Caco-2 (cell line): ENCODE results near the gene HNRNPA0. TPM values are rescaled to one million over a fixed set of nuclear protein-coding genes. Genes with fewer than 3 reads are reported as not detected.

Experiments used
- BruUV-seq: library from RNA; stranded (reverse); fragments of 400-500 nt; replicated peaks from 2 replicates; lab custom pipeline; 2021; lab: Mats Ljungman, UMichigan
- CTCF ChIA-PET: fragments of 300-600 bp; sonication (Branson Sonifier 250); formaldehyde crosslinking; loops from one replicate; lab custom pipeline; 2022; ENCODE audit warnings: antibody characterized with exemption; lab: Charles Lee
- POLR2A ChIA-PET: fragments of 300-600 bp; sonication (Branson Sonifier 250); formaldehyde crosslinking; loops from one replicate; lab custom pipeline; 2022; ENCODE audit warnings: antibody characterized with exemption; lab: Charles Lee
- DNase-seq, 2 experiments: peaks; one replicate each; pipeline versions ENCODE4 v3.0.0 to v3.0.0-alpha.2; 2020 to 2022
- H3K27me3 ChIP-seq: replicated peaks from 2 replicates; pipeline ENCODE4 v1.6.0; 2011; ENCODE audit warnings: low read length; ENCODE audit not compliant: control insufficient read depth, insufficient read depth
- H3K36me3 ChIP-seq: 2 replicates; pipeline ENCODE4 v1.5.1; 2011; ENCODE audit warnings: low read length; ENCODE audit not compliant: control insufficient read depth, insufficient read depth
- H3K4me1 ChIP-seq: fragments of 250-450 bp; sonication (Bioruptor Pico); 2 replicates; pipeline ENCODE4 v1.5.1; 2020; ENCODE audit warnings: mild to moderate bottlenecking
- H3K4me3 ChIP-seq: 2 replicates; pipeline ENCODE4 v1.5.1; 2011; ENCODE audit warnings: low read depth, mild to moderate bottlenecking, control low read depth, low read length
- H3K9me3 ChIP-seq: fragments of 250-450 bp; sonication (Bioruptor Pico); 2 replicates; pipeline ENCODE4 v1.5.1; 2020; ENCODE audit warnings: mild to moderate bottlenecking, moderate library complexity
- H3K27ac Mint-ChIP-seq: one replicate; pipeline ENCODE4 v1.8.0; 2022; ENCODE audit warnings: mixed read lengths; ENCODE audit not compliant: unreplicated experiment
- H3K27me3 Mint-ChIP-seq: one replicate; pipeline ENCODE4 v1.8.0; 2022; ENCODE audit warnings: mixed read lengths; ENCODE audit not compliant: insufficient read depth, unreplicated experiment
- H3K36me3 Mint-ChIP-seq: one replicate; pipeline ENCODE4 v1.8.0; 2022; ENCODE audit warnings: mild to moderate bottlenecking, mixed read lengths; ENCODE audit not compliant: insufficient read depth, unreplicated experiment
- H3K4me1 Mint-ChIP-seq: one replicate; pipeline ENCODE4 v1.8.0; 2022; ENCODE audit warnings: low read depth, mixed read lengths; ENCODE audit not compliant: unreplicated experiment
- H3K4me3 Mint-ChIP-seq: one replicate; pipeline ENCODE4 v1.8.0; 2022; ENCODE audit warnings: mild to moderate bottlenecking, moderate library complexity, mixed read lengths; ENCODE audit not compliant: unreplicated experiment
- H3K9me3 Mint-ChIP-seq: one replicate; pipeline ENCODE4 v1.8.0; 2022; ENCODE audit warnings: mixed read lengths; ENCODE audit not compliant: unreplicated experiment
- CTCF ChIP-seq, 2 experiments: fragments of 200-600 bp in 1 of 2; IDR thresholded peaks; 1 replicate in 1 of 2; 2 replicates in 1 of 2; pipeline versions ENCODE4 v1.5.1 to v1.8.0; 2011 to 2022; ENCODE audit warnings: antibody characterized with exemption in 1 of 2, control low read depth in 1 of 2, inconsistent platforms in 1 of 2, low read depth in 1 of 2, low read length in 1 of 2, mild to moderate bottlenecking in 1 of 2, moderate library complexity in 1 of 2; ENCODE audit not compliant: insufficient read depth in 1 of 2, severe bottlenecking in 1 of 2, unreplicated experiment in 1 of 2
- intact Hi-C: fragments of 100-400 bp; cut with micrococcal nuclease; formaldehyde crosslinking; loops from one replicate; pipeline ENCODE4 v1.10.0; 2022; ENCODE audit not compliant: unreplicated experiment
- total RNA-seq: library from RNA; stranded (reverse); gene quantifications from 2 replicates; pipeline ENCODE4 v1.2.3, GENCODE V29; 2022

The HNRNPA0 gene
- total RNA-seq, 1 experiment from 2014 or later: 42.5 TPM

- Mint-ChIP-seq H3K27me3 (no peaks in the 10 kb centered on the region), H3K36me3 (no peaks in the 10 kb centered on the region), H3K27ac (no peak overlapping the region), H3K4me3 (no peak overlapping the region), H3K9me3 (no peaks in the 10 kb centered on the region), H3K4me1 (peaks cover 13% of the 10 kb centered on the region)
- TF ChIP-seq CTCF (IDR thresholded peaks at IDR 0.05; ENCODE audit: insufficient read depth in 1 of 2, low read depth in 1 of 2, low read length in 1 of 2, severe bottlenecking in 1 of 2, unreplicated experiment in 1 of 2): no peak
- Histone ChIP-seq H3K4me3 (no peak overlapping the region), H3K27me3 (no peaks in the 10 kb centered on the region), H3K4me1 (peaks cover 28% of the 10 kb centered on the region), H3K36me3 (no peaks in the 10 kb centered on the region), H3K9me3 (0 out of 2 replicates have a peak, but pooled peaks cover 3% of the 10 kb centered on the region)
- no TSS peak for BruUV-seq
- CTCF ChIA-PET: interaction anchor here (3.4 kb wide), 1 partner anchor 77 kb away, joined by 46 read pairs; no protein-coding TSS in a partner anchor
- POLR2A ChIA-PET: interaction anchor here (0.9 kb wide), 1 partner anchor 17 kb away, joined by 3 read pairs; no protein-coding TSS in a partner anchor
- intact Hi-C loops: loop anchor here (1.0 kb wide), 1 partner anchor 76 kb away; no protein-coding TSS in a partner anchor
- DNase-seq: no peak
Observed at GRCh38 chr5:137736496-137736895, 17.7 kb downstream of the HNRNPA0 start.

DNA sequence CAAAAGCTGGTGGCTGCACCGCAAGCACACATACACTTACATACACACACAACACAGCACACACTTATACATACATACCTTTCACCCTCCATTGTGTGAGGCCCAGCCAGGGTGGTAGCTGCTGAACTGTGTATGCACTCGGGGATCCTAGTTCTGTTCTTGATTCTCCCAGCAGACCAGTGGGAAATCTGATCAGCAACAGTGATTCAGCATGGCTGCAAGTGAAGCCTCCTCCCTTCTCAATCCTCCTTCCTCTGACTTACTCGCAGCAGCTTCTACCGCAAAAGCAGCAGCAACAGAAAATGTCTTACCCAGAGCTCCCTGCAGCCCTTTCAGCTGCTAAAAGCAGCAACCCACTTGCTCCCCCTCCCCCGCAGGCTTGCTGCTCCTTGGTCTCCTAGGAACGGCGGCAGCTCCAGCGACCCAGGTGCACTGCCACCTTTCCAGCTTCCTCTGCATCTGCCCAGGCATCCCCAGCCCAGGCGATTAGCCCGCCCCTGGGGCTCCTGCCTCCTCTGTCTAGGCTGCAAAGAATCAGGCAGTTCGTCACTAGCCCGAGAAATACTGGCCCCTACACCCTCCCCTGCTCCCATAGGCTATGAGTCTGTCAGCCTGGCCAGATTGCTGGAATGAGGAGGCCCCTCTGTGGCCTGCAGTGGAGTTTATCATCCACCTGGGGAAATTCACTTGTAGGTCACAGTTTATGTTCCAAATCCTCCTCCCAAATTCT lies 18.4 kb downstream of the HNRNPA0 start, which contains the start of gene KLHL3:
KLHL3 (minus strand) TSS at position 535 of the 730 bp plus-strand sequence; CDS start at position 92, 443 bp downstream.
- ChIA-PET POLR2A (interaction anchor here (0.9 kb wide), 1 partner anchor 17 kb away, joined by 3 read pairs; no protein-coding TSS in a partner anchor), CTCF (interaction anchor here (0.6 to 3.4 kb wide), 3 partner anchors 23 to 106 kb away, joined by 3 to 46 read pairs (median 5); no protein-coding TSS in a partner anchor)
- Histone ChIP-seq H3K4me3 (peak within 1 kb of the TSS; percentile 8), H3K27me3 (no peaks in the 10 kb centered on the region), H3K4me1 (peaks cover 25% of the 10 kb centered on the region), H3K9me3 (0 out of 2 replicates have a peak, but pooled peaks cover 3% of the 10 kb centered on the region), H3K36me3 (no peaks in the 10 kb centered on the region)
- H3K36me3 Mint-ChIP-seq: no peaks in the 10 kb centered on the region
- H3K9me3 Mint-ChIP-seq: no peaks in the 10 kb centered on the region
- intact Hi-C loops: loop anchor here (1.0 kb wide), 1 partner anchor 75 kb away; no protein-coding TSS in a partner anchor
- TF ChIP-seq CTCF (IDR thresholded peaks at IDR 0.05; ENCODE audit: insufficient read depth in 1 of 2, low read depth in 1 of 2, low read length in 1 of 2, severe bottlenecking in 1 of 2, unreplicated experiment in 1 of 2): peak in 1 of 2 experiments; percentile 28
- H3K27ac Mint-ChIP-seq: no peak within 1 kb of the TSS
- peaks cover 13% of the 10 kb centered on the region for H3K4me1 Mint-ChIP-seq
- H3K27me3 Mint-ChIP-seq: no peaks in the 10 kb centered on the region
- H3K4me3 Mint-ChIP-seq: no peak within 1 kb of the TSS
- DNase-seq: peak; percentile 63 to 71
- no TSS peak for BruUV-seq

DNA sequence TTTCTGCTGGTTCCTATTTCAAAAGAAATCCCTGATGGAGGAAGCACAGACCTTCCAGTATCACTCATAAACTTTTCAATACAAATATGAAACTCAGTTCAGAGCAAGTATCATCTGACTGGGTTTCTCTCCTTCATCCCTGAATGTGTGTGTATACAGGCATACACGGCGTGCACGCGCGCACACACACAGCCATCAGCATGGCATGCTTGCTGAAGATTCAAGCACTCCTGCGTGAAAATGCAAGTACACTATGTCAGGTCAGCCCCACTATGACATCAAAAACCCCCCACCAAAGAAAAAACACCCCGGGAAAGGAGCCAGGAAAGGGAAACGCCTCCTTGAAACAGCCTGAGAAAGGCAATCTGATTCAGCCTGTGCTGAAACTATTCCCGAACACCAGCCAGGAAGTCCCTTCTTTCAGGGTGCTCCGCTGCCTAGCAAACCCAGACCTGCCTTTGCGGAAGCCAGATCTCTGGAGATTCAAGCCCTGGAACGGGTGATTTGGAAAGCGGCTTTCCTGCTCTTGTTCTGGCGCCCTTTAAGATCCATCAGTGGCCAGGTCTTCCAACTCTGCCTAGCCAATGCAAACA lies 19.1 kb downstream of the HNRNPA0 start:
- ChIA-PET POLR2A (no interaction called here), CTCF (interaction anchor here (0.6 to 3.4 kb wide), 3 partner anchors 22 to 106 kb away, joined by 3 to 46 read pairs (median 5); no protein-coding TSS in a partner anchor)
- H3K9me3 Mint-ChIP-seq: no peaks in the 10 kb centered on the region
- no peaks in the 10 kb centered on the region for H3K36me3 Mint-ChIP-seq
- H3K27ac Mint-ChIP-seq: no peak overlapping the region
- Histone ChIP-seq H3K4me3 (no peak overlapping the region; the same call in 1 of the 2 replicates), H3K4me1 (peaks cover 25% of the 10 kb centered on the region), H3K27me3 (no peaks in the 10 kb centered on the region), H3K9me3 (0 out of 2 replicates have a peak, but pooled peaks cover 3% of the 10 kb centered on the region), H3K36me3 (no peaks in the 10 kb centered on the region)
- no TSS peak for BruUV-seq
- intact Hi-C loops: no loop called here
- peaks cover 13% of the 10 kb centered on the region for H3K4me1 Mint-ChIP-seq
- no peaks in the 10 kb centered on the region for H3K27me3 Mint-ChIP-seq
- no peak for DNase-seq
- H3K4me3 Mint-ChIP-seq: no peak overlapping the region
- TF ChIP-seq CTCF (IDR thresholded peaks at IDR 0.05; ENCODE audit: insufficient read depth in 1 of 2, low read depth in 1 of 2, low read length in 1 of 2, severe bottlenecking in 1 of 2, unreplicated experiment in 1 of 2): no peak
